Neural progenitor cell (in vitro differentiated cells): ENCODE measurements around the gene ENAH.

Experiments
- CTCF ChIP-seq: fragments of 200-600 bp; sonication (generic); IDR thresholded peaks from 2 replicates; pipeline ENCODE4 v1.5.1; 2017; ENCODE audit warnings: antibody characterized with exemption, mild to moderate bottlenecking
- EZH2 ChIP-seq: fragments of 200-600 bp; sonication (generic); IDR thresholded peaks from 2 replicates; pipeline ENCODE4 v1.6.1; 2017; ENCODE audit warnings: antibody characterized with exemption, mild to moderate bottlenecking, moderate library complexity
- EZH2phosphoT487 ChIP-seq: fragments of 200-600 bp; sonication (generic); IDR thresholded peaks from 2 replicates; pipeline ENCODE4 v1.6.1; 2017; ENCODE audit warnings: antibody characterized with exemption

GRCh38 chr1:225470211-225471108 is 182.5 kb downstream of the ENAH start:
- TF ChIP-seq CTCF (no peak), EZH2 (no peak), EZH2phosphoT487 (no peak)
